Stimulated activated naive CD8-positive, alpha-beta T cell treated with anti-CD3 and anti-CD28 coated beads, Interleukin-15, amount 100 ng/mL, for 72 hours (primary cell): ENCODE data around the gene ZNF518A.

Experiments used
- ATAC-seq: fragments of 150-1000 bp; cut with Tn5 transposase; 2 replicates; pipeline ENCODE4 v1.10.0; 2021; ENCODE audit warnings: mild to moderate bottlenecking, moderate library complexity
- DNase-seq, 2 donors: peaks; one replicate each; pipeline ENCODE4 v3.0.0; 2021 to 2022
- H3K27ac Mint-ChIP-seq, 2 donors: one replicate each; pipeline ENCODE4 v1.8.0; 2022; ENCODE audit warnings: mild to moderate bottlenecking in 2 of 2, mixed read lengths in 2 of 2, moderate library complexity in 2 of 2
- H3K27me3 Mint-ChIP-seq: one replicate; pipeline ENCODE4 v1.8.0; 2022; ENCODE audit warnings: mixed read lengths
- H3K4me1 Mint-ChIP-seq: one replicate; pipeline ENCODE4 v1.8.0; 2022; ENCODE audit warnings: mild to moderate bottlenecking, mixed read lengths
- H3K4me3 Mint-ChIP-seq, 2 donors: one replicate each; pipeline ENCODE4 v1.8.0; 2022; ENCODE audit warnings: mild to moderate bottlenecking in 2 of 2, mixed read lengths in 2 of 2, moderate library complexity in 1 of 2
- H3K9me3 Mint-ChIP-seq, 2 donors: one replicate each; pipeline ENCODE4 v1.8.0; 2022; ENCODE audit warnings: mixed read lengths in 2 of 2

The ZNF518A gene

GRCh38 chr10:96124230-96125141 is 5.6 kb upstream of the ZNF518A start:
- peak; percentile 3 to 8 for DNase-seq
- Mint-ChIP-seq H3K27ac (no peak overlapping the region), H3K4me1 (peaks cover 10% of the 10 kb centered on the region), H3K9me3 (no peaks in the 10 kb centered on the region), H3K27me3 (peaks cover 75% of the 10 kb centered on the region), H3K4me3 (peak overlapping the region in 1 of 2 donors; percentile 55)
- no peak for ATAC-seq

GRCh38 chr10:96125142-96125515 is 5.0 kb upstream of the ZNF518A start:
- peaks cover 12% of the 10 kb centered on the region for H3K4me1 Mint-ChIP-seq
- no peak overlapping the region for H3K4me3 Mint-ChIP-seq
- DNase-seq (no peak), ATAC-seq (no peak)
- H3K9me3 Mint-ChIP-seq: no peaks in the 10 kb centered on the region
- no peak overlapping the region for H3K27ac Mint-ChIP-seq
- H3K27me3 Mint-ChIP-seq: peaks cover 68% of the 10 kb centered on the region

GRCh38 chr10:96130326-96130995 is 364 bp downstream of the ZNF518A start:
- peak; percentile 82 to 88 for DNase-seq
- H3K27ac Mint-ChIP-seq: peak overlapping the region; percentile 99 to 100
- no peaks in the 10 kb centered on the region for H3K9me3 Mint-ChIP-seq
- ATAC-seq: peak; percentile 84
- H3K27me3 Mint-ChIP-seq: peaks cover 25% of the 10 kb centered on the region
- H3K4me3 Mint-ChIP-seq: peak overlapping the region; percentile 88 to 96
- H3K4me1 Mint-ChIP-seq: peaks cover 20% of the 10 kb centered on the region

- H3K4me3 Mint-ChIP-seq: peak overlapping the region; percentile 88 to 96
- H3K27me3 Mint-ChIP-seq: peaks cover 15% of the 10 kb centered on the region
- H3K27ac Mint-ChIP-seq: no peak overlapping the region
- DNase-seq (no peak), ATAC-seq (no peak)
- peaks cover 20% of the 10 kb centered on the region for H3K4me1 Mint-ChIP-seq
- no peaks in the 10 kb centered on the region for H3K9me3 Mint-ChIP-seq
Measured at GRCh38 chr10:96131621-96132020, 1.5 kb downstream of the ZNF518A start.

- H3K4me1 Mint-ChIP-seq: peaks cover 31% of the 10 kb centered on the region
- H3K9me3 Mint-ChIP-seq: no peaks in the 10 kb centered on the region
- peaks cover 2% of the 10 kb centered on the region for H3K27me3 Mint-ChIP-seq
- H3K27ac Mint-ChIP-seq: no peak overlapping the region
- no peak for DNase-seq
- ATAC-seq: no peak
- H3K4me3 Mint-ChIP-seq: no peak overlapping the region
Measured at GRCh38 chr10:96133135-96133534, 3.0 kb downstream of the ZNF518A start.

- H3K4me1 Mint-ChIP-seq: peaks cover 26% of the 10 kb centered on the region
- DNase-seq (no peak), ATAC-seq (no peak)
- no peaks in the 10 kb centered on the region for H3K27me3 Mint-ChIP-seq
- H3K4me3 Mint-ChIP-seq: no peak overlapping the region
- H3K9me3 Mint-ChIP-seq: no peaks in the 10 kb centered on the region
- no peak overlapping the region for H3K27ac Mint-ChIP-seq
Measured at GRCh38 chr10:96136810-96137209, 6.7 kb downstream of the ZNF518A start.

- Mint-ChIP-seq H3K9me3 (no peaks in the 10 kb centered on the region), H3K27me3 (no peaks in the 10 kb centered on the region), H3K4me3 (peak overlapping the region in 1 of 2 donors; percentile 6), H3K27ac (no peak overlapping the region), H3K4me1 (peaks cover 19% of the 10 kb centered on the region)
- ATAC-seq (no peak), DNase-seq (no peak)
Measured at GRCh38 chr10:96137567-96137966, 7.5 kb downstream of the ZNF518A start.

- ATAC-seq: peak; percentile 99
- DNase-seq: peak; percentile 4 to 16
- H3K27me3 Mint-ChIP-seq: no peaks in the 10 kb centered on the region
- H3K4me3 Mint-ChIP-seq: peak overlapping the region; percentile 1 to 6
- no peaks in the 10 kb centered on the region for H3K9me3 Mint-ChIP-seq
- H3K4me1 Mint-ChIP-seq: peaks cover 19% of the 10 kb centered on the region
- peak overlapping the region in 1 of 2 donors; percentile 15 for H3K27ac Mint-ChIP-seq
Measured at GRCh38 chr10:96138102-96138501, 8.0 kb downstream of the ZNF518A start.

- DNase-seq: no peak
- Mint-ChIP-seq H3K27ac (no peak overlapping the region), H3K4me3 (no peak overlapping the region), H3K9me3 (peaks cover 0 to 7% of the 10 kb centered on the region in 2 donors), H3K4me1 (peaks cover 7% of the 10 kb centered on the region), H3K27me3 (no peaks in the 10 kb centered on the region)
- ATAC-seq: peak; percentile 62
Measured at GRCh38 chr10:96152437-96152836, 22.3 kb downstream of the ZNF518A start.

- ATAC-seq: peak; percentile 57
- H3K4me1 Mint-ChIP-seq: peaks cover 7% of the 10 kb centered on the region
- H3K4me3 Mint-ChIP-seq: no peak overlapping the region
- H3K27ac Mint-ChIP-seq: no peak overlapping the region
- no peak for DNase-seq
- no peaks in the 10 kb centered on the region for H3K27me3 Mint-ChIP-seq
- H3K9me3 Mint-ChIP-seq: peaks cover 4 to 13% of the 10 kb centered on the region in 2 donors
Measured at GRCh38 chr10:96153070-96153469, 23.0 kb downstream of the ZNF518A start.

- peaks cover 31 to 45% of the 10 kb centered on the region in 2 donors for H3K9me3 Mint-ChIP-seq
- H3K4me3 Mint-ChIP-seq: no peak overlapping the region
- no peaks in the 10 kb centered on the region for H3K27me3 Mint-ChIP-seq
Measured at GRCh38 chr10:96165726-96166125, 35.6 kb downstream of the ZNF518A start.

GRCh38 chr10:96168546-96168945 is 38.4 kb downstream of the ZNF518A start:
- peaks cover 40 to 51% of the 10 kb centered on the region in 2 donors for H3K9me3 Mint-ChIP-seq
- no peak for DNase-seq
- no peak overlapping the region for H3K4me3 Mint-ChIP-seq
- H3K27ac Mint-ChIP-seq: no peak overlapping the region
- no peak for ATAC-seq
- no peaks in the 10 kb centered on the region for H3K27me3 Mint-ChIP-seq
- H3K4me1 Mint-ChIP-seq: no peaks in the 10 kb centered on the region

More at GRCh38 chr10:96165726-96166125, 35.6 kb downstream of the ZNF518A start:
- ATAC-seq (no peak), DNase-seq (no peak)
- H3K4me1 Mint-ChIP-seq: no peaks in the 10 kb centered on the region
- no peak overlapping the region for H3K27ac Mint-ChIP-seq

- Mint-ChIP-seq H3K27ac (no peak overlapping the region), H3K4me3 (no peak overlapping the region), H3K27me3 (no peaks in the 10 kb centered on the region), H3K4me1 (no peaks in the 10 kb centered on the region), H3K9me3 (peaks cover 46 to 51% of the 10 kb centered on the region in 2 donors)
- DNase-seq (no peak), ATAC-seq (no peak)
Measured at GRCh38 chr10:96170230-96170629, 40.1 kb downstream of the ZNF518A start.

GRCh38 chr10:96172666-96173065 is 42.6 kb downstream of the ZNF518A start:
- DNase-seq: no peak
- Mint-ChIP-seq H3K4me1 (no peaks in the 10 kb centered on the region), H3K27ac (no peak overlapping the region), H3K4me3 (no peak overlapping the region), H3K9me3 (peaks cover 44 to 45% of the 10 kb centered on the region in 2 donors), H3K27me3 (no peaks in the 10 kb centered on the region)
- ATAC-seq: no peak

GRCh38 chr10:96176985-96177384 is 46.9 kb downstream of the ZNF518A start:
- ATAC-seq (no peak), DNase-seq (no peak)
- Mint-ChIP-seq H3K9me3 (peaks cover 22 to 30% of the 10 kb centered on the region in 2 donors), H3K4me3 (no peak overlapping the region), H3K4me1 (no peaks in the 10 kb centered on the region), H3K27ac (no peak overlapping the region), H3K27me3 (peaks cover 10% of the 10 kb centered on the region)

- H3K4me3 Mint-ChIP-seq: no peak overlapping the region
- H3K27ac Mint-ChIP-seq: no peak overlapping the region
- H3K27me3 Mint-ChIP-seq: peaks cover 15% of the 10 kb centered on the region
- H3K4me1 Mint-ChIP-seq: no peaks in the 10 kb centered on the region
- no peak for ATAC-seq
- no peak for DNase-seq
- peaks cover 8 to 26% of the 10 kb centered on the region in 2 donors for H3K9me3 Mint-ChIP-seq
Measured at GRCh38 chr10:96188421-96188820, 58.3 kb downstream of the ZNF518A start.
